IPS-20b (cell line): ENCODE results near the gene ZNF488.

Experiments
- H3K27ac ChIP-seq: one replicate; pipeline ENCODE4 v1.5.1; 2013; ENCODE audit warnings: low read length
- H3K27me3 ChIP-seq: 2 replicates; pipeline ENCODE4 v1.6.1; 2013; ENCODE audit warnings: mild to moderate bottlenecking, low read length, inconsistent platforms; ENCODE audit not compliant: insufficient read depth
- H3K36me3 ChIP-seq: 2 replicates; pipeline ENCODE4 v1.6.1; 2013; ENCODE audit warnings: low read depth, mild to moderate bottlenecking, inconsistent platforms, low read length, moderate library complexity; ENCODE audit not compliant: insufficient read depth
- H3K4me1 ChIP-seq: 2 replicates; pipeline ENCODE4 v1.6.1; 2013; ENCODE audit warnings: mild to moderate bottlenecking, control low read depth, inconsistent platforms, low read length, moderate library complexity; ENCODE audit not compliant: insufficient read depth
- H3K4me3 ChIP-seq: 2 replicates; pipeline ENCODE4 v1.5.1; 2013; ENCODE audit warnings: mild to moderate bottlenecking, low read length, inconsistent platforms
- H3K9ac ChIP-seq: 2 replicates; pipeline ENCODE4 v1.6.1; 2013; ENCODE audit warnings: low read depth, mild to moderate bottlenecking, inconsistent platforms, low read length, moderate library complexity
- H3K9me3 ChIP-seq: 2 replicates; pipeline ENCODE4 v1.6.1; 2013; ENCODE audit warnings: mild to moderate bottlenecking, low read depth, low read length, inconsistent platforms; ENCODE audit not compliant: insufficient read depth

Gene ZNF488

DNA sequence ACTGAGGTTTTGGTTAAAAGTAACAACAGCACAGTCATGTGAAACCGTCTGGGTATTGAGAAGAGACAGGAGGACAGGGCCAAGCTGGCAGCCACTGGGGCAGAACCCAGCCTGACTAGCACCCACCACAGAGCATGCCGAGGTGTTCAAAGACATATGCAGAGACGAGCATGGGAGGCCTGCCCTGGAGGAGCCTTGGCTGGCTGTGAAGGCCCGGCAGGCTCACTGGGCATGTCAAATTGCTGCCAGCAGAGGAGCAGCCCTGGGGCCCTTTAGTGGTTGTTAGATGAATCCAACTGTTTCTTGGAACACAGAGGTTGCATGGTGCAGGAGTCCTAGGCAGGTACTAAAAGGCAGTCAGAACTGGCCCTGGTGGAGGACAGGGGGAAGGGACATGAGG lies 66.8 kb downstream of the ZNF488 start:
- H3K9ac ChIP-seq: no peak overlapping the region
- H3K27me3 ChIP-seq: no peaks in the 10 kb centered on the region
- H3K27ac ChIP-seq: no peak overlapping the region
- no peaks in the 10 kb centered on the region for H3K36me3 ChIP-seq
- no peak overlapping the region for H3K4me3 ChIP-seq
- no peaks in the 10 kb centered on the region for H3K4me1 ChIP-seq
- no peaks in the 10 kb centered on the region; the same call in 1 of the 2 replicates for H3K9me3 ChIP-seq

- H3K36me3 ChIP-seq: no peaks in the 10 kb centered on the region
- H3K9me3 ChIP-seq: no peaks in the 10 kb centered on the region; the same call in 1 of the 2 replicates
- H3K27me3 ChIP-seq: peaks cover 6% of the 10 kb centered on the region; the same call in 1 of the 2 replicates
- H3K9ac ChIP-seq: no peak overlapping the region
- no peaks in the 10 kb centered on the region for H3K4me1 ChIP-seq
- no peak overlapping the region for H3K4me3 ChIP-seq
- H3K27ac ChIP-seq: no peak overlapping the region
These were observed 68.0 kb downstream of the ZNF488 start for GRCh38 chr10:47316131-47316530.
